SH-SY5Y (cell line): Measurements from ENCODE around the gene FJX1.

Source experiments
- GATA2 ChIP-seq: IDR thresholded peaks from 2 replicates; pipeline ENCODE4 v1.6.1; 2011; ENCODE audit warnings: mild to moderate bottlenecking, low read depth, low read length
- GATA3 ChIP-seq: IDR thresholded peaks from 2 replicates; pipeline ENCODE4 v1.6.1; 2011; ENCODE audit warnings: low read depth, mild to moderate bottlenecking, low read length, moderate library complexity

- no peak for TF ChIP-seq GATA2
- no peak for TF ChIP-seq GATA3
Measured at GRCh38 chr11:35587972-35588371, 30.3 kb upstream of the FJX1 start.
